Stimulated activated CD8-positive, alpha-beta memory T cell treated with anti-CD3 and anti-CD28 coated beads, Interleukin-7, amount 100 ng/mL, for 4 hours (primary cell): ENCODE measurements around the gene ACTG1.

Experiments used
- DNase-seq, 2 donors: peaks; one replicate each; pipeline ENCODE4 v3.0.0-alpha.2; 2020; ENCODE audit warnings: low read depth in 2 of 2

Gene ACTG1

GRCh38 chr17:81545160-81545949 is 32.8 kb upstream of the ACTG1 start:
- no peak for DNase-seq

GRCh38 chr17:81544281-81544974 is 31.8 kb upstream of the ACTG1 start:
- DNase-seq = no peak

- DNase-seq = no peak
Observed at GRCh38 chr17:81543756-81544155, 31.2 kb upstream of the ACTG1 start.

- no peak for DNase-seq
Observed at GRCh38 chr17:81543339-81543675, 30.7 kb upstream of the ACTG1 start.

- no peak for DNase-seq
Observed at GRCh38 chr17:81542431-81543338, 30.1 kb upstream of the ACTG1 start.

- DNase-seq = no peak
Observed at GRCh38 chr17:81541123-81541522, 28.5 kb upstream of the ACTG1 start.

- no peak for DNase-seq
Observed at GRCh38 chr17:81540676-81541027, 28.1 kb upstream of the ACTG1 start.

GRCh38 chr17:81539961-81540675 is 27.5 kb upstream of the ACTG1 start:
- DNase-seq = no peak

GRCh38 chr17:81539571-81539900 is 26.9 kb upstream of the ACTG1 start:
- DNase-seq = no peak

- no peak for DNase-seq
Observed at GRCh38 chr17:81538651-81539570, 26.3 kb upstream of the ACTG1 start.

- no peak for DNase-seq
Observed at GRCh38 chr17:81537856-81538555, 25.4 kb upstream of the ACTG1 start.

GRCh38 chr17:81537343-81537855 is 24.8 kb upstream of the ACTG1 start:
- DNase-seq = no peak

- DNase-seq = no peak
Observed at GRCh38 chr17:81536299-81537290, 24.0 kb upstream of the ACTG1 start.

- DNase-seq = no peak
Observed at GRCh38 chr17:81535480-81536298, 23.1 kb upstream of the ACTG1 start.

GRCh38 chr17:81535007-81535328 is 22.4 kb upstream of the ACTG1 start:
- no peak for DNase-seq

- no peak for DNase-seq
Observed at GRCh38 chr17:81534157-81535006, 21.8 kb upstream of the ACTG1 start.
